H9 (cell line): ENCODE measurements around the gene STN1. TPM values are rescaled to one million over a fixed set of nuclear protein-coding genes. Genes with fewer than 3 reads are reported as not detected.
A peak's percentile ranks its signal among the peaks of the same experiment; 100 is the strongest.

Source experiments
- DNase-seq: peaks from one replicate; pipeline ENCODE4 v3.0.0-alpha.2; 2017
- H2AFZ ChIP-seq: one replicate; pipeline ENCODE4 v1.6.1; 2013; ENCODE audit warnings: mild to moderate bottlenecking, low read length, control low read depth, moderate library complexity
- H2AK5ac ChIP-seq: 2 replicates; pipeline ENCODE4 v1.6.1; 2013; ENCODE audit warnings: low read length, control low read depth, mixed read lengths; ENCODE audit not compliant: insufficient read length
- H2BK120ac ChIP-seq: one replicate; pipeline ENCODE4 v1.6.1; 2013; ENCODE audit warnings: low read depth, mild to moderate bottlenecking, low read length, control low read depth, inconsistent platforms; ENCODE audit not compliant: poor library complexity, severe bottlenecking
- H2BK12ac ChIP-seq: 2 replicates; pipeline ENCODE4 v1.6.1; 2013; ENCODE audit warnings: low read length, control low read depth, mixed read lengths, low read depth; ENCODE audit not compliant: insufficient read length
- H2BK15ac ChIP-seq: 2 replicates; pipeline ENCODE4 v1.6.1; 2013; ENCODE audit warnings: low read depth, low read length, control low read depth
- H2BK20ac ChIP-seq: one replicate; pipeline ENCODE4 v1.6.1; 2013; ENCODE audit warnings: low read depth, mild to moderate bottlenecking, low read length, control low read depth, inconsistent platforms; ENCODE audit not compliant: poor library complexity, severe bottlenecking
- H2BK5ac ChIP-seq: 2 replicates; pipeline ENCODE4 v1.6.1; 2013; ENCODE audit warnings: low read length, control low read depth, mixed read lengths; ENCODE audit not compliant: insufficient read length
- H3K14ac ChIP-seq: 2 replicates; pipeline ENCODE4 v1.6.1; 2013; ENCODE audit warnings: low read length, control low read depth; ENCODE audit not compliant: insufficient read depth
- H3K18ac ChIP-seq: 2 replicates; pipeline ENCODE4 v1.6.1; 2013; ENCODE audit warnings: low read depth, mild to moderate bottlenecking, mixed read lengths, low read length, control low read depth; ENCODE audit not compliant: insufficient read length
- H3K23ac ChIP-seq: 2 replicates; pipeline ENCODE4 v1.6.1; 2013; ENCODE audit warnings: low read length, control low read depth, mixed read lengths, low read depth; ENCODE audit not compliant: insufficient read length
- H3K23me2 ChIP-seq: 2 replicates; pipeline ENCODE4 v1.6.1; 2013; ENCODE audit warnings: low read depth, mild to moderate bottlenecking, mixed read lengths, low read length, control low read depth; ENCODE audit not compliant: insufficient read length, poor library complexity, severe bottlenecking
- H3K27ac ChIP-seq: 2 replicates; pipeline ENCODE4 v1.5.1; 2013; ENCODE audit warnings: low read length, control low read depth, mixed read lengths, low read depth; ENCODE audit not compliant: insufficient read length
- H3K27me3 ChIP-seq: 2 replicates; pipeline ENCODE4 v1.6.1; 2013; ENCODE audit warnings: low read length, control low read depth, inconsistent platforms; ENCODE audit not compliant: insufficient read depth
- H3K4ac ChIP-seq: 2 replicates; pipeline ENCODE4 v1.6.1; 2013; ENCODE audit warnings: low read depth, mild to moderate bottlenecking, control low read depth, inconsistent platforms, low read length, moderate library complexity
- H3K4me1 ChIP-seq: 2 replicates; pipeline ENCODE4 v1.6.1; 2013; ENCODE audit warnings: low read length, control low read depth, inconsistent platforms; ENCODE audit not compliant: insufficient read depth
- H3K4me2 ChIP-seq: 2 replicates; pipeline ENCODE4 v1.6.1; 2013; ENCODE audit warnings: low read length, control low read depth, mixed read lengths; ENCODE audit not compliant: insufficient read length, insufficient read depth
- H3K56ac ChIP-seq: 2 replicates; pipeline ENCODE4 v1.6.1; 2013; ENCODE audit warnings: low read depth, mild to moderate bottlenecking, mixed read lengths, low read length, control low read depth; ENCODE audit not compliant: insufficient read length
- H3K79me1 ChIP-seq: 2 replicates; pipeline ENCODE4 v1.6.1; 2013; ENCODE audit warnings: low read depth, mild to moderate bottlenecking, moderate library complexity, low read length, control low read depth, inconsistent platforms; ENCODE audit not compliant: insufficient read depth, poor library complexity, severe bottlenecking
- H3K79me2 ChIP-seq: 2 replicates; pipeline ENCODE4 v1.6.1; 2013; ENCODE audit warnings: low read length, control low read depth, inconsistent platforms; ENCODE audit not compliant: insufficient read depth
- H3K9ac ChIP-seq: 2 replicates; pipeline ENCODE4 v1.6.1; 2013; ENCODE audit warnings: low read length, control low read depth, mixed read lengths; ENCODE audit not compliant: insufficient read length; ENCODE audit errors: extremely low read depth
- H3K9me3 ChIP-seq: one replicate; pipeline ENCODE4 v1.6.1; 2013; ENCODE audit warnings: low read depth, low read length, inconsistent platforms; ENCODE audit not compliant: control insufficient read depth
- H3T11ph ChIP-seq: one replicate; pipeline ENCODE4 v1.6.1; 2013; ENCODE audit warnings: mild to moderate bottlenecking, low read length, control low read depth, inconsistent platforms
- H4K20me1 ChIP-seq: one replicate; pipeline ENCODE4 v1.6.1; 2013; ENCODE audit not compliant: control insufficient read depth, insufficient read length, insufficient read depth
- H4K5ac ChIP-seq: 2 replicates; pipeline ENCODE4 v1.6.1; 2013; ENCODE audit warnings: low read depth, mild to moderate bottlenecking, mixed read lengths, low read length, control low read depth; ENCODE audit not compliant: insufficient read length
- H4K8ac ChIP-seq: replicated peaks from 2 replicates; pipeline ENCODE4 v1.6.1; 2013; ENCODE audit warnings: low read length, control low read depth, mixed read lengths, low read depth; ENCODE audit not compliant: insufficient read length
- H4K91ac ChIP-seq: 2 replicates; pipeline ENCODE4 v1.6.1; 2013; ENCODE audit warnings: low read depth, mild to moderate bottlenecking, moderate library complexity, mixed read lengths, low read length, control low read depth; ENCODE audit not compliant: insufficient read length
- H3K27ac Mint-ChIP-seq, 3 experiments: 2 replicates in 2 of 3; 3 replicates in 1 of 3; pipeline ENCODE4 v1.8.0; 2020 to 2021; ENCODE audit warnings: mixed read lengths in 3 of 3, mild to moderate bottlenecking in 1 of 3, moderate library complexity in 1 of 3
- H3K27me3 Mint-ChIP-seq: 2 replicates; pipeline ENCODE4 v1.8.0; 2021; ENCODE audit warnings: low read depth, mild to moderate bottlenecking, moderate library complexity, mixed read lengths
- H3K36me3 Mint-ChIP-seq, 3 experiments: 2 replicates in 2 of 3; 3 replicates in 1 of 3; pipeline ENCODE4 v1.8.0; 2020 to 2021; ENCODE audit warnings: low read depth in 3 of 3, mixed read lengths in 3 of 3; ENCODE audit not compliant: insufficient read depth in 1 of 3
- H3K4me1 Mint-ChIP-seq, 2 experiments: 2 replicates each; pipeline ENCODE4 v1.8.0; 2020; ENCODE audit warnings: mixed read lengths in 2 of 2
- H3K4me3 Mint-ChIP-seq, 2 experiments: 2 replicates in 1 of 2; 3 replicates in 1 of 2; pipeline ENCODE4 v1.8.0; 2020 to 2021; ENCODE audit warnings: mild to moderate bottlenecking in 2 of 2, mixed read lengths in 2 of 2, moderate library complexity in 1 of 2
- H3K9me3 Mint-ChIP-seq, 2 experiments: 2 replicates in 1 of 2; 3 replicates in 1 of 2; pipeline ENCODE4 v1.8.0; 2020; ENCODE audit warnings: mild to moderate bottlenecking in 2 of 2, mixed read lengths in 2 of 2, moderate library complexity in 1 of 2
- WGBS: extraction: QIAGEN DNeasy Blood & Tissue Kit; methylation state at CpG from one replicate; pipeline ENCODE4 v1.1.7; 2013; ENCODE audit warnings: missing lambda C conversion rate, low lambda C conversion rate, mixed read lengths; ENCODE audit not compliant: insufficient read length; ENCODE audit errors: extremely low coverage; 5-methylcytosine and 5-hydroxymethylcytosine counted together
- total RNA-seq: library from RNA; stranded (reverse); gene quantifications from 2 replicates; pipeline ENCODE4 v1.2.1, GENCODE V29; 2021
- TF ChIP-seq, protein P1 (sequence below): fragments of 200-600 bp; sonication (generic); conservative IDR thresholded peaks from 3 replicates; pipeline ENCODE4 v1.8.0; 2021; ENCODE audit warnings: antibody characterized with exemption, mild to moderate bottlenecking

Gene STN1
- total RNA-seq, 1 experiment from 2014 or later: 11.3 TPM

DNA sequence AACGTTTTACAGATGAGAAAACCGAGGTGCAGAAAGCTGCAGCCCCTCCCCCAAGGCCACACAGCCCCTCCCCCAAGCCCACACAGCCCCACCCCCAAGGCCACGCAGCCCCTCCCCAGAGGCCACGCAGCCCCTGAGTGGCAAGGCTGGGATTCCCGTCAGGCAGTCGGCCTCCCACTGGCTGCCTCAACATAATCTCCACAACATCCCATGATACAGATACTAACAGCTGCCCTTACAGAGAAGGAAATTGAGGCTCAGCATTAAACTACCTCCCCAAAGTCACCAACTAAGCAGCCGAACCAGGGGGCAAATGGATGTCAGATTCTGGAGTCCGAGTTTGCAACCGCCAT, 78.5 kb downstream of the STN1 start:
- no CpG with 5 or more reads among the region's 9 CpGs for WGBS
- Histone ChIP-seq H3K9ac (no peak overlapping the region), H3K79me2 (no peaks in the 10 kb centered on the region)

More for the DNA sequence above, 78.5 kb downstream of the STN1 start:
- Histone ChIP-seq H3K4me2 (no peak overlapping the region), H3K18ac (peak overlapping the region; percentile 13), H4K5ac (no peak overlapping the region), H2BK12ac (no peak overlapping the region), H4K91ac (no peak overlapping the region), H3K4ac (no peak overlapping the region), H4K20me1 (no peaks in the 10 kb centered on the region), H2BK15ac (no peak overlapping the region), H3K23ac (no peak overlapping the region), H3K9me3 (no peaks in the 10 kb centered on the region), H4K8ac (no peak overlapping the region), H3K79me1 (no peaks in the 10 kb centered on the region), H3K27me3 (no peaks in the 10 kb centered on the region), H2AFZ (no peak overlapping the region), H3K14ac (no peak overlapping the region; the same call in 1 of the 2 replicates), H3K27ac (no peak overlapping the region), H3K23me2 (no peaks in the 10 kb centered on the region), H3K56ac (no peak overlapping the region), H2BK120ac (no peak overlapping the region), H3T11ph (no peak overlapping the region), H2AK5ac (no peak overlapping the region), H2BK5ac (no peak overlapping the region), H2BK20ac (no peak overlapping the region), H3K4me1 (peaks cover 20% of the 10 kb centered on the region; the same call in 1 of the 2 replicates)
- TF ChIP-seq, protein P1, sequence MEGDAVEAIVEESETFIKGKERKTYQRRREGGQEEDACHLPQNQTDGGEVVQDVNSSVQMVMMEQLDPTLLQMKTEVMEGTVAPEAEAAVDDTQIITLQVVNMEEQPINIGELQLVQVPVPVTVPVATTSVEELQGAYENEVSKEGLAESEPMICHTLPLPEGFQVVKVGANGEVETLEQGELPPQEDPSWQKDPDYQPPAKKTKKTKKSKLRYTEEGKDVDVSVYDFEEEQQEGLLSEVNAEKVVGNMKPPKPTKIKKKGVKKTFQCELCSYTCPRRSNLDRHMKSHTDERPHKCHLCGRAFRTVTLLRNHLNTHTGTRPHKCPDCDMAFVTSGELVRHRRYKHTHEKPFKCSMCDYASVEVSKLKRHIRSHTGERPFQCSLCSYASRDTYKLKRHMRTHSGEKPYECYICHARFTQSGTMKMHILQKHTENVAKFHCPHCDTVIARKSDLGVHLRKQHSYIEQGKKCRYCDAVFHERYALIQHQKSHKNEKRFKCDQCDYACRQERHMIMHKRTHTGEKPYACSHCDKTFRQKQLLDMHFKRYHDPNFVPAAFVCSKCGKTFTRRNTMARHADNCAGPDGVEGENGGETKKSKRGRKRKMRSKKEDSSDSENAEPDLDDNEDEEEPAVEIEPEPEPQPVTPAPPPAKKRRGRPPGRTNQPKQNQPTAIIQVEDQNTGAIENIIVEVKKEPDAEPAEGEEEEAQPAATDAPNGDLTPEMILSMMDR: no peak
- no peak for DNase-seq
- H3K27me3 Mint-ChIP-seq: peaks cover 9% of the 10 kb centered on the region
- H3K36me3 Mint-ChIP-seq: no peaks in the 10 kb centered on the region
- peaks cover 43 to 54% of the 10 kb centered on the region in 2 experiments for H3K4me1 Mint-ChIP-seq
- H3K4me3 Mint-ChIP-seq: no peak overlapping the region; a peak in 2 of 5 replicates
- peak overlapping the region in 1 of 3 experiments; percentile 81; a peak in 1 of 7 replicates for H3K27ac Mint-ChIP-seq
- no peaks in the 10 kb centered on the region for H3K9me3 Mint-ChIP-seq
